ENCODE results near the gene MAML2. TPM values are rescaled to one million over a fixed set of nuclear protein-coding genes. Genes with fewer than 3 reads are reported as not detected.
A peak's percentile ranks its signal among the peaks of the same experiment; 100 is the strongest.

MAML2 gene
- polyA plus RNA-seq, 3 donors, result 0.57 to 7.6 (median 1.2) TPM

DNA sequence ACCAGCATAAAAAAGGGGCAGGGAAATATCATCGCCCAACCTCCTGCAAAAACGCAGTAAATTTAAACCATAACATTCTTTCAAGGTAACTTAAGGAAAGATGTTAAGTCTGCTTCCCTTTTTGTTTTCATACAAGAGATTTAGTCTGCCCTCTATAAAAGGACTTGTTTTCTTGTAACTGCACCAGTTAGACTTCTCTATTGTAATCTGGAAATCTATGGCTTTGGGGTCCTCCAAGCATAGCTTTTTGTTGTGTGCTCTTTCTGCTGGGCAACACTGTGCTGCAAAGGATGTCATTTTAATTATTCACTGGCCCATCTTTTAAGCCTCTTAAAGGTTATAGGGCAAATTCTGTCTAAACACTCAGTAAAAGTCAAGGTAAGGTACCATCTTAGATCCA lies 136.0 kb downstream of the MAML2 start:
- intact Hi-C loops (cut with micrococcal nuclease), result no loop called here
- TF ChIP-seq, protein P1, sequence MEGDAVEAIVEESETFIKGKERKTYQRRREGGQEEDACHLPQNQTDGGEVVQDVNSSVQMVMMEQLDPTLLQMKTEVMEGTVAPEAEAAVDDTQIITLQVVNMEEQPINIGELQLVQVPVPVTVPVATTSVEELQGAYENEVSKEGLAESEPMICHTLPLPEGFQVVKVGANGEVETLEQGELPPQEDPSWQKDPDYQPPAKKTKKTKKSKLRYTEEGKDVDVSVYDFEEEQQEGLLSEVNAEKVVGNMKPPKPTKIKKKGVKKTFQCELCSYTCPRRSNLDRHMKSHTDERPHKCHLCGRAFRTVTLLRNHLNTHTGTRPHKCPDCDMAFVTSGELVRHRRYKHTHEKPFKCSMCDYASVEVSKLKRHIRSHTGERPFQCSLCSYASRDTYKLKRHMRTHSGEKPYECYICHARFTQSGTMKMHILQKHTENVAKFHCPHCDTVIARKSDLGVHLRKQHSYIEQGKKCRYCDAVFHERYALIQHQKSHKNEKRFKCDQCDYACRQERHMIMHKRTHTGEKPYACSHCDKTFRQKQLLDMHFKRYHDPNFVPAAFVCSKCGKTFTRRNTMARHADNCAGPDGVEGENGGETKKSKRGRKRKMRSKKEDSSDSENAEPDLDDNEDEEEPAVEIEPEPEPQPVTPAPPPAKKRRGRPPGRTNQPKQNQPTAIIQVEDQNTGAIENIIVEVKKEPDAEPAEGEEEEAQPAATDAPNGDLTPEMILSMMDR (IDR thresholded peaks at IDR 0.05), result no peak

DNA sequence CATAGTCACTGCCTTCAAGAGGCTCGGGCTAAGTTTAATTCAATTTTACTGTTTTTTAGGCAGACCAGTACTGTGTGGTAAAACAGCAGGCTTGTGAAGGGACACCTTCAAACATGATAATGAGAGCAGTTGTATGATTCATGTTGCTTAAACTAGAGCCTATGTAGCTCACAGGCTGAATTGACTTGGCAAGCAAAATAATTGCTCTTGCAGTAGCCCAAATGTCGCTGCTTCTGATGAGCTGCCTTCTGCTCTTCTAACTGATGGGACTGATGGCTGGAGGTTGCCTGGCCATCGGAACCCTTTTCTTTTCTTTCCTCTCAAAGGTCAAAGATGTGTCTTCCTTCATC lies 137.6 kb downstream of the MAML2 start:
- Histone ChIP-seq H3K27me3 (ENCODE audit: control insufficient read depth in 2 of 2, insufficient read depth in 2 of 2, low read length in 2 of 2) (no peaks in the 10 kb centered on the region), H2AFZ (ENCODE audit: insufficient read depth, low read depth, low read length, poor library complexity, severe bottlenecking) (no peak overlapping the region), H3K9ac (ENCODE audit: insufficient read depth, low read length, poor library complexity, severe bottlenecking) (no peak overlapping the region), H3K27ac (ENCODE audit: low read depth in 1 of 2, low read length in 2 of 2) (no peak overlapping the region), H4K20me1 (ENCODE audit: insufficient read depth, low read length) (no peaks in the 10 kb centered on the region), H3K36me3 (replicated peaks in 1 of 2; ENCODE audit: control insufficient read depth in 1 of 2, insufficient read depth in 2 of 2, low read length in 2 of 2) (no peaks in the 10 kb centered on the region), H3K4me1 (ENCODE audit: control insufficient read depth in 1 of 2, insufficient read depth in 2 of 2, low read length in 2 of 2) (peaks cover 30 to 34% of the 10 kb centered on the region in 2 donors), H3K9me3 (replicated peaks in 1 of 2; ENCODE audit: control insufficient read depth in 1 of 2, insufficient read depth in 1 of 2, low read length in 2 of 2) (no peaks in the 10 kb centered on the region), H3K79me2 (ENCODE audit: insufficient read depth, low read length) (no peaks in the 10 kb centered on the region), H3K4me3 (replicated peaks in 1 of 3; ENCODE audit: low read depth in 2 of 3, low read length in 3 of 3) (no peak overlapping the region), H3K4me2 (replicated peaks; ENCODE audit: extremely low read depth, low read length, poor library complexity, severe bottlenecking) (no peak overlapping the region)
- no peaks in the 10 kb centered on the region for H3K27me3 Mint-ChIP-seq (ENCODE audit: low read depth in 3 of 3)
- H3K4me1 Mint-ChIP-seq, result peaks cover 39% of the 10 kb centered on the region
- H3K9me3 Mint-ChIP-seq, result no peaks in the 10 kb centered on the region
- peaks cover 3 to 9% of the 10 kb centered on the region in 2 donors for H3K36me3 Mint-ChIP-seq
- WGBS (ENCODE audit: insufficient coverage), result 100% methylated on average over 2 of the region's 3 CpGs
- H3K4me3 Mint-ChIP-seq, result no peak overlapping the region
- intact Hi-C loops (cut with micrococcal nuclease), result no loop called here
- no peak overlapping the region for H3K27ac Mint-ChIP-seq
- TF ChIP-seq, protein P1 (IDR thresholded peaks at IDR 0.05), result no peak
- no peak for DNase-seq

More for the DNA sequence above, 136.0 kb downstream of the MAML2 start:
- Histone ChIP-seq H3K27me3 (ENCODE audit: control insufficient read depth in 2 of 2, insufficient read depth in 2 of 2, low read length in 2 of 2) (no peaks in the 10 kb centered on the region), H3K4me3 (replicated peaks in 1 of 3; ENCODE audit: low read depth in 2 of 3, low read length in 3 of 3) (peak overlapping the region in 1 of 3 experiments; percentile 37), H3K9ac (ENCODE audit: insufficient read depth, low read length, poor library complexity, severe bottlenecking) (no peak overlapping the region), H3K79me2 (ENCODE audit: insufficient read depth, low read length) (no peaks in the 10 kb centered on the region), H3K36me3 (replicated peaks in 1 of 2; ENCODE audit: control insufficient read depth in 1 of 2, insufficient read depth in 2 of 2, low read length in 2 of 2) (no peaks in the 10 kb centered on the region), H3K27ac (ENCODE audit: low read depth in 1 of 2, low read length in 2 of 2) (peak overlapping the region; percentile 39 to 73), H4K20me1 (ENCODE audit: insufficient read depth, low read length) (no peaks in the 10 kb centered on the region), H2AFZ (ENCODE audit: insufficient read depth, low read depth, low read length, poor library complexity, severe bottlenecking) (no peak overlapping the region), H3K4me2 (replicated peaks; ENCODE audit: extremely low read depth, low read length, poor library complexity, severe bottlenecking) (peak overlapping the region; percentile 52), H3K9me3 (replicated peaks in 1 of 2; ENCODE audit: control insufficient read depth in 1 of 2, insufficient read depth in 1 of 2, low read length in 2 of 2) (no peaks in the 10 kb centered on the region), H3K4me1 (ENCODE audit: control insufficient read depth in 1 of 2, insufficient read depth in 2 of 2, low read length in 2 of 2) (peaks cover 38 to 40% of the 10 kb centered on the region in 2 donors)
- no peak for DNase-seq
- no CpG with 5 or more reads among the region's 2 CpGs for WGBS (ENCODE audit: insufficient coverage)
- Mint-ChIP-seq H3K9me3 (no peaks in the 10 kb centered on the region), H3K4me3 (no peak overlapping the region), H3K4me1 (peaks cover 38% of the 10 kb centered on the region), H3K27me3 (ENCODE audit: low read depth in 3 of 3) (no peaks in the 10 kb centered on the region), H3K27ac (peak overlapping the region in 3 of 7 donors; percentile 65 to 90 (median 82)), H3K36me3 (peaks cover 3 to 9% of the 10 kb centered on the region in 2 donors)
